GF-D8 (cell line): Measurements from ENCODE around the gene KPNA6.

Experiments used
- DNase-seq: peaks from one replicate; lab custom pipeline; 2025; lab: John Stamatoyannopoulos, UW

Gene KPNA6

GRCh38 chr1:32187850-32188249 is 80.0 kb downstream of the KPNA6 start:
- DNase-seq = no peak

GRCh38 chr1:32192220-32192948 is 84.5 kb downstream of the KPNA6 start:
- no peak for DNase-seq

- no peak for DNase-seq
Measured at GRCh38 chr1:32194984-32195383, 87.1 kb downstream of the KPNA6 start.

- DNase-seq = no peak
Measured at GRCh38 chr1:32195531-32195930, 87.7 kb downstream of the KPNA6 start.

- no peak for DNase-seq
Measured at GRCh38 chr1:32195972-32196823, 88.3 kb downstream of the KPNA6 start.

GRCh38 chr1:32197074-32197473 is 89.2 kb downstream of the KPNA6 start:
- no peak for DNase-seq

- DNase-seq = no peak
Measured at GRCh38 chr1:32197837-32198236, 90.0 kb downstream of the KPNA6 start.

GRCh38 chr1:32198237-32199042 is 90.6 kb downstream of the KPNA6 start:
- DNase-seq = no peak

- no peak for DNase-seq
Measured at GRCh38 chr1:32199043-32199716, 91.3 kb downstream of the KPNA6 start.

GRCh38 chr1:32199717-32200072 is 91.8 kb downstream of the KPNA6 start:
- DNase-seq = no peak

- no peak for DNase-seq
Measured at GRCh38 chr1:32200226-32201010, 92.6 kb downstream of the KPNA6 start, which contains the start of gene CCDC28B. CCDC28B (plus strand) TSS chr1:32200595; CDS start chr1:32201936, 1,341 bp downstream.

- peak; percentile 14 for DNase-seq
Measured at GRCh38 chr1:32201011-32201855, 93.4 kb downstream of the KPNA6 start.

- DNase-seq = no peak
Measured at GRCh38 chr1:32204943-32205361, 97.1 kb downstream of the KPNA6 start.

- DNase-seq = peak; percentile 11
Measured at GRCh38 chr1:32205401-32206370, 97.8 kb downstream of the KPNA6 start, which contains the start of gene IQCC. IQCC (plus strand) TSS chr1:32205671; CDS start chr1:32205682, 11 bp downstream.

- DNase-seq = no peak
Measured at GRCh38 chr1:32208469-32208868, 100.6 kb downstream of the KPNA6 start.

GRCh38 chr1:32208891-32209328 is 101.1 kb downstream of the KPNA6 start, which contains the start of gene DCDC2B:
DCDC2B (plus strand) TSS chr1:32209089; CDS start chr1:32209094, 5 bp downstream.
- DNase-seq = no peak

GRCh38 chr1:32215629-32216480 is 108.0 kb downstream of the KPNA6 start:
- DNase-seq = no peak

- no peak for DNase-seq
Measured at GRCh38 chr1:32216566-32216965, 108.7 kb downstream of the KPNA6 start.
